Keratinocyte (primary cell): Measurements from ENCODE around the gene ACVR1. TPM values are rescaled to one million over a fixed set of nuclear protein-coding genes. Genes with fewer than 3 reads are reported as not detected.

Experiments
- DNase-seq: peaks from one replicate; pipeline ENCODE4 v3.0.0-alpha.2; 2011; ENCODE audit warnings: low read depth, missing footprints, low spot score
- FAIRE-seq: peaks from 2 replicates; lab custom pipeline; 2011; peaks lifted over from hg19 to GRCh38; lab: Jason Lieb, UNC
- H2AFZ ChIP-seq: 2 replicates; pipeline ENCODE4 v1.6.0; 2012; ENCODE audit warnings: low read length, control low read depth, inconsistent platforms; ENCODE audit not compliant: control insufficient read depth
- H3K27ac ChIP-seq: 2 replicates; pipeline ENCODE4 v1.5.1; 2011; ENCODE audit warnings: low read length; ENCODE audit not compliant: control insufficient read depth, insufficient read depth
- H3K27me3 ChIP-seq: 3 replicates; pipeline ENCODE4 v1.6.0; 2011; ENCODE audit warnings: low read length; ENCODE audit not compliant: control insufficient read depth, insufficient read depth; ENCODE audit errors: extremely low read depth
- H3K36me3 ChIP-seq, 2 experiments: 2 replicates in 1 of 2; 3 replicates in 1 of 2; pipeline ENCODE4 v1.5.1; 2011; ENCODE audit warnings: low read length in 2 of 2, mild to moderate bottlenecking in 1 of 2; ENCODE audit not compliant: control insufficient read depth in 2 of 2, insufficient read depth in 2 of 2; ENCODE audit errors: extremely low read depth in 1 of 2
- H3K4me1 ChIP-seq: 3 replicates; pipeline ENCODE4 v1.5.1; 2011; ENCODE audit warnings: low read length; ENCODE audit not compliant: control insufficient read depth, insufficient read depth; ENCODE audit errors: extremely low read depth
- H3K4me2 ChIP-seq: 3 replicates; pipeline ENCODE4 v1.6.0; 2011; ENCODE audit warnings: low read depth, low read length; ENCODE audit not compliant: control insufficient read depth, insufficient read depth; ENCODE audit errors: extremely low read depth
- H3K4me3 ChIP-seq, 3 experiments: fragments of 200-600 bp in 1 of 3; sonication (generic) in 1 of 3; 2 replicates in 2 of 3; 3 replicates in 1 of 3; pipeline ENCODE4 v1.5.1; 2011 to 2016; ENCODE audit warnings: low read length in 3 of 3, mild to moderate bottlenecking in 3 of 3, control low read depth in 2 of 3, inconsistent platforms in 1 of 3, low read depth in 1 of 3, mixed read lengths in 1 of 3, mixed run types in 1 of 3, moderate library complexity in 1 of 3; ENCODE audit not compliant: control insufficient read depth in 2 of 3, insufficient read depth in 2 of 3; ENCODE audit errors: extremely low read depth in 1 of 3
- H3K79me2 ChIP-seq: 2 replicates; pipeline ENCODE4 v1.6.0; 2012; ENCODE audit warnings: low read length; ENCODE audit not compliant: control insufficient read depth, insufficient read depth
- H3K9ac ChIP-seq: 3 replicates; pipeline ENCODE4 v1.6.0; 2011; ENCODE audit warnings: low read length; ENCODE audit not compliant: control insufficient read depth, insufficient read depth; ENCODE audit errors: extremely low read depth
- H3K9me1 ChIP-seq: 3 replicates; pipeline ENCODE4 v1.6.0; 2011; ENCODE audit warnings: low read length; ENCODE audit not compliant: control insufficient read depth, insufficient read depth; ENCODE audit errors: extremely low read depth
- H3K9me3 ChIP-seq: 2 replicates; pipeline ENCODE4 v1.5.1; 2012; ENCODE audit warnings: low read depth, low read length; ENCODE audit not compliant: control insufficient read depth
- H4K20me1 ChIP-seq: 3 replicates; pipeline ENCODE4 v1.6.0; 2011; ENCODE audit warnings: low read length; ENCODE audit not compliant: control insufficient read depth, insufficient read depth; ENCODE audit errors: extremely low read depth
- EZH2 ChIP-seq: IDR thresholded peaks from one replicate; pipeline ENCODE4 v1.6.1; 2012; ENCODE audit warnings: inconsistent platforms, mild to moderate bottlenecking, low read length, moderate library complexity
- dilution Hi-C: fragments of 300-500 bp; cut with MboI; formaldehyde crosslinking; loops from one replicate; pipeline ENCODE4 v1.7.0; 2020; ENCODE audit warnings: low sequenced_read_pairs; ENCODE audit not compliant: extremely low pct_ligation_motif_present
- polyA plus RNA-seq, 5 experiments: library from polyadenylated mRNA; depleted of rRNA in 3 of 5; stranded (reverse) in 3 of 5; stranded (forward) in 1 of 5; unstranded in 1 of 5; fragments of >200 nt; gene quantifications; 1 replicate in 1 of 5; 2 replicates in 3 of 5; 3 replicates in 1 of 5; pipeline versions ENCODE4 v1.2.1 to v1.2.3, GENCODE V29; 2011 to 2012; ENCODE audit warnings: missing spikeins in 2 of 5, low read depth in 1 of 5, low replicate concordance in 1 of 5
- TF ChIP-seq, protein P1 (sequence below), 3 experiments: IDR thresholded peaks in 1 of 3; conservative IDR thresholded peaks in 1 of 3; optimal IDR thresholded peaks in 1 of 3; 2 replicates in 2 of 3; 3 replicates in 1 of 3; pipeline versions ENCODE3 to v1.5.1; 2011; ENCODE audit warnings: low read length in 3 of 3, mild to moderate bottlenecking in 3 of 3, moderate library complexity in 2 of 3, control low read depth in 1 of 3, inconsistent platforms in 1 of 3; ENCODE audit not compliant: insufficient read depth in 2 of 3; ENCODE audit errors: extremely low read depth in 1 of 3

ACVR1 gene
- polyA plus RNA-seq, 1 donor (not counting 4 experiments of a cell fraction or from before 2014, with no cell fraction given), result 30.8 TPM

DNA sequence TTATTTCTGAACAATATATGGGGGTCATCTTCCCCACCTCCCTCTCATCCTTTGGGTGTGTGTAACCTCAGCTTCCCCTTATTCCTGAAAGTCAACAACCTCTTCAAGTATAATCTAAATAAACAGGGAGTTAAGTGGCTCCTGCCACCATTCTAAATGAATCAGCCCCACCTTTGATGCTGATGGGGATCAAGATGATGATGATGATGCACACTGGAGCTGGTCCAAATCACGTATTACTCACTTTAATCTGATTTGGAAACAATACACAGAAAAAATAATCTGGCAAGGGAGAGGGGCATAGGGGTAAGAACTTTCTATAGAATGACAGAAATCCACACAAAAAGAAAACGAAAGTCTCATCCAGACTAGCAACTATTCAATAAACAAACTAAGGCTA is 7.1 kb downstream of the ACVR1 start:
- Histone ChIP-seq H4K20me1 (no peaks in the 10 kb centered on the region), H3K9me3 (no peaks in the 10 kb centered on the region), H3K36me3 (peaks cover 1 to 4% of the 10 kb centered on the region in 2 experiments), H3K9me1 (no peaks in the 10 kb centered on the region), H3K27ac (no peak overlapping the region), H3K4me3 (no peak overlapping the region), H3K9ac (no peak overlapping the region), H2AFZ (no peak overlapping the region), H3K4me1 (peaks cover 18% of the 10 kb centered on the region), H3K4me2 (no peak overlapping the region), H3K27me3 (no peaks in the 10 kb centered on the region), H3K79me2 (peaks cover 77% of the 10 kb centered on the region)
- dilution Hi-C loops, result no loop called here
- DNase-seq, result no peak
- no peak for FAIRE-seq
- TF ChIP-seq, protein P1, sequence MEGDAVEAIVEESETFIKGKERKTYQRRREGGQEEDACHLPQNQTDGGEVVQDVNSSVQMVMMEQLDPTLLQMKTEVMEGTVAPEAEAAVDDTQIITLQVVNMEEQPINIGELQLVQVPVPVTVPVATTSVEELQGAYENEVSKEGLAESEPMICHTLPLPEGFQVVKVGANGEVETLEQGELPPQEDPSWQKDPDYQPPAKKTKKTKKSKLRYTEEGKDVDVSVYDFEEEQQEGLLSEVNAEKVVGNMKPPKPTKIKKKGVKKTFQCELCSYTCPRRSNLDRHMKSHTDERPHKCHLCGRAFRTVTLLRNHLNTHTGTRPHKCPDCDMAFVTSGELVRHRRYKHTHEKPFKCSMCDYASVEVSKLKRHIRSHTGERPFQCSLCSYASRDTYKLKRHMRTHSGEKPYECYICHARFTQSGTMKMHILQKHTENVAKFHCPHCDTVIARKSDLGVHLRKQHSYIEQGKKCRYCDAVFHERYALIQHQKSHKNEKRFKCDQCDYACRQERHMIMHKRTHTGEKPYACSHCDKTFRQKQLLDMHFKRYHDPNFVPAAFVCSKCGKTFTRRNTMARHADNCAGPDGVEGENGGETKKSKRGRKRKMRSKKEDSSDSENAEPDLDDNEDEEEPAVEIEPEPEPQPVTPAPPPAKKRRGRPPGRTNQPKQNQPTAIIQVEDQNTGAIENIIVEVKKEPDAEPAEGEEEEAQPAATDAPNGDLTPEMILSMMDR (optimal IDR thresholded peaks at IDR 0.05 in 1 of 3, IDR thresholded peaks at IDR 0.05 in 1 of 3, conservative IDR thresholded peaks at IDR 0.05 in 1 of 3; ENCODE audit: extremely low read depth in 1 of 3, insufficient read depth in 2 of 3, low read length in 3 of 3), result no peak
- no peak for TF ChIP-seq EZH2

DNA sequence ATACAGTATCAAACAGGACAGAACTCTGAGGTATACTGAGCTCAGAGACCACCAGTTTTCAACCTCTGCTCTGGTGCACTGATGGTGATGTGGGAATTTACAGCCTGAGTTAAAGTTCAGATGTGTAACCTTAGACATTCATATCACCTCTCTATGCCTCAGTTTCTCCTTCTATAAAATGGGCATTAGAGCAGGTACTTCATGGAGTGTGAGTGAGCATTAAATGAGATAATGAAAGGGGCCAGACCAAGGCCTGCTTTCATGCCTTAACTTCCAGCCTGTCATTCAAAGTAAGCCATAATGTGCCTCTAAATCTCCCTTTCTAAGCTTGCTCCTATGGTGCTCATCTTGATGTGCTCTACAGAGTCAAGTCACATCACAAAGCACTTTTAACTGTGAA is 8.4 kb downstream of the ACVR1 start:
- Histone ChIP-seq H3K4me3 (no peak overlapping the region), H2AFZ (no peak overlapping the region), H3K79me2 (peaks cover 73% of the 10 kb centered on the region), H3K27me3 (no peaks in the 10 kb centered on the region), H3K4me1 (peaks cover 6% of the 10 kb centered on the region), H3K27ac (no peak overlapping the region), H3K9ac (no peak overlapping the region), H3K9me1 (no peaks in the 10 kb centered on the region), H3K4me2 (no peak overlapping the region), H3K9me3 (no peaks in the 10 kb centered on the region), H4K20me1 (no peaks in the 10 kb centered on the region), H3K36me3 (peaks cover 1 to 4% of the 10 kb centered on the region in 2 experiments)
- no peak for TF ChIP-seq EZH2
- TF ChIP-seq, protein P1 (optimal IDR thresholded peaks at IDR 0.05 in 1 of 3, IDR thresholded peaks at IDR 0.05 in 1 of 3, conservative IDR thresholded peaks at IDR 0.05 in 1 of 3; ENCODE audit: extremely low read depth in 1 of 3, insufficient read depth in 2 of 3, low read length in 3 of 3), result no peak
- no peak for FAIRE-seq
- dilution Hi-C loops, result no loop called here
- no peak for DNase-seq
